ENCODE measurements around the gene KANTR. TPM values are rescaled to one million over a fixed set of nuclear protein-coding genes. Genes with fewer than 3 reads are reported as not detected.

Gene KANTR
- total RNA-seq, 1 experiment from 2014 or later = 1.8 TPM

GRCh38 chrX:53081925-53082772, 11.8 kb upstream of the KANTR start, which contains the start of gene TSPYL2:
TSS of gene TSPYL2 (plus strand) at chrX:53082367. CDS start at chrX:53082499, 132 bp downstream.
- DNase-seq (ENCODE audit: low read depth) = peak; percentile 94

DNA sequence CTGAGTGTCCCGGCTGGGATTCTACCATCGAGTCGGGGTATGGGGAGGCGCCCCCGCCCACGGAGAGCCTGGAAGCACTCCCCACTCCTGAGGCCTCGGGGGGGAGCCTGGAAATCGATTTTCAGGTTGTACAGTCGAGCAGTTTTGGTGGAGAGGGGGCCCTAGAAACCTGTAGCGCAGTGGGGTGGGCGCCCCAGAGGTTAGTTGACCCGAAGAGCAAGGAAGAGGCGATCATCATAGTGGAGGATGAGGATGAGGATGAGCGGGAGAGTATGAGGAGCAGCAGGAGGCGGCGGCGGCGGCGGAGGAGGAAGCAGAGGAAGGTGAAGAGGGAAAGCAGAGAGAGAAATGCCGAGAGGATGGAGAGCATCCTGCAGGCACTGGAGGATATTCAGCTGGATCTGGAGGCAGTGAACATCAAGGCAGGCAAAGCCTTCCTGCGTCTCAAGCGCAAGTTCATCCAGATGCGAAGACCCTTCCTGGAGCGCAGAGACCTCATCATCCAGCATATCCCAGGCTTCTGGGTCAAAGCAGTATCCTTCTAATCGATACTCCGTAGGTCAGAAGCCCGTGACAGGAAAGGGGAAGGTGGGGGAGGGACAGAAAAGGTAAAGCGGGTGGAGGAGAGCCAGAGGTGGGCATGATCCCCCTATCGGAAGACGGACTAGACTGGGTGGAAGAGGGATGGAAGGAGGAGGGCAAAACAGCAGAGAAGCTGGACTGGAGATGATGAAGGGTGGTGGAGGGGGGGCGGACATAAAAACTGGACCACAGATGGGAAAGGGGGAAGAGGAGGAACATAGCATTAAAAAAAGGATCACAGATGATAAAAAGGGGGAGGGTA, 10.9 kb upstream of the KANTR start:
- no peak for DNase-seq (ENCODE audit: low read depth)

DNA sequence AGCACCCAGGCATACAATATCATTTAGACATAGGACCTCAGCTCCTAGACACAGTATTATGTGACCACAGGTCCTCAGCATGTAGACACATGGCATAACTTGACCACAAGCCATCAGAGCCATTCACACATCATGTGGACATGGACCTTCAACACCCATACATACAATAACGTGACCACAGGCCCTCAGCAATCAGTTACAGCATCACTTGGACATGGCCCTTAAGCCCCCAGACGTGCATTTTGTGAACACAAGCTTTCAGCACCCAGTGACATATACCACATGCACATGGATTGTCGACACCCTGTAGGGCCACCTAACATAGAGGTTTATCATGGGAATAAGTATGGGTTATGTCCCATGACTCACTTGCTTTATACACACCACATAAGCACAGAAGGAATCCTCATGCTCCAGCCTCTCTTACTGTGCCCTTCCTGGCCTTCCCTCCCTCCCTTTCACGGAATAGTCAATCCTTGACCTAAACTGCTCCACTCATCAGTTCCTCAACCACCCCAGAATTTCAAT, 9.8 kb upstream of the KANTR start:
- no peak for DNase-seq (ENCODE audit: low read depth)

DNA sequence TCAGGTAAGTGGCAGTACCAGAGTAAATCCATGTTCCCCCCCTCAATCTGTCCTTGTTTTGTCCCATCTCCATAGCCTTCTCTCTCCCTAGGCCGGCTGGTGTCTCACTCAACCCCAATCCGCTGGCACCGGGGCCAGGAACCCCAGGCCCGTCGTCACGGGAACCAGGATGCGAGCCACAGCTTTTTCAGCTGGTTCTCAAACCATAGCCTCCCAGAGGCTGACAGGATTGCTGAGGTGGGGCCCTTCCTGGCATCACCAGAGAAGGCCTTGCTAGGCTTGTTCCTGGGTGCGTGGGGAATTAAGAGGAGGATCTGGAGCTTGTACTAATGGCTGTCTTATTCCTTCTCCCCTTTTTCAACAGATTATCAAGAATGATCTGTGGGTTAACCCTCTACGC, 9.1 kb upstream of the KANTR start:
- no peak for DNase-seq (ENCODE audit: low read depth)

DNA sequence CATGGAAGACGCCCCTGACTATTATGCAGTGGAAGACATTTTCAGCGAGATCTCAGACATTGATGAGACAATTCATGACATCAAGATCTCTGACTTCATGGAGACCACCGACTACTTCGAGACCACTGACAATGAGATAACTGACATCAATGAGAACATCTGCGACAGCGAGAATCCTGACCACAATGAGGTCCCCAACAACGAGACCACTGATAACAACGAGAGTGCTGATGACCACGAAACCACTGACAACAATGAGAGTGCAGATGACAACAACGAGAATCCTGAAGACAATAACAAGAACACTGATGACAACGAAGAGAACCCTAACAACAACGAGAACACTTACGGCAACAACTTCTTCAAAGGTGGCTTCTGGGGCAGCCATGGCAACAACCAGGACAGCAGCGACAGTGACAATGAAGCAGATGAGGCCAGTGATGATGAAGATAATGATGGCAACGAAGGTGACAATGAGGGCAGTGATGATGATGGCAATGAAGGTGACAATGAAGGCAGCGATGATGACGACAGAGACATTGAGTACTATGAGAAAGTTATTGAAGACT, 8.2 kb upstream of the KANTR start:
- DNase-seq (ENCODE audit: low read depth) = no peak

GRCh38 chrX:53086464-53086863, 7.5 kb upstream of the KANTR start:
- no peak for DNase-seq (ENCODE audit: low read depth)

- DNase-seq (ENCODE audit: low read depth) = no peak
These were observed 6.5 kb upstream of the KANTR start for GRCh38 chrX:53087388-53087831.

- DNase-seq (ENCODE audit: low read depth) = no peak
These were observed 5.6 kb upstream of the KANTR start for GRCh38 chrX:53088136-53088974.

DNA sequence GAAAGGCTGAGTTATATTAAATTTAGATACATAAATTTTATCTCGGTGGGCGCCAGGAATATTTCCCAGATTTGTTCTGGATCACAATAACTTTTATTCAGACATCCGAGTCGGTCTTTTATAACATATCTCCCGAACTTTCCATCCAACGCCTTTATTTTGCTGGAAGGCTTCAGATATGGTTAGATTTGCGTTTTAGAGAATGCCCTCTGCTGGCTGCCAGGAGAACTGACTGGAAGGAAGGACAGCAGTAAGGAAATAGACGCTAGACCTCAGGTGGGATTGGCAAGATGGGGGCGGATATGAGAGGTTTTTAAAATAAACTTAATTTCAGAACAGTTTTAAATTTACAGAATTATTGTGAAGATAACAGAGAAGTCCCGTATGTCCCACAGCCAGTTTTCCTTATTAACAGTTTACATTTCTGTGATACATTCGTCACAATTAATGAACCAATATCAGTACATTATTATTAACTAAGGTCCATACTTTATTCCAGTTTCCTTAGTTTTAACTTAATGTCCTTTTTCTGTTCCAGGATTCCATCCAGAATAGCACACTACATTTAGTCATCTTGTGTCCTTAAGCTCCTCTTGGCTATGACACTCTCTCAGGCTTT, 4.6 kb upstream of the KANTR start:
- peak; percentile 47 for DNase-seq (ENCODE audit: low read depth)

GRCh38 chrX:53089925-53090324, 4.0 kb upstream of the KANTR start:
- DNase-seq (ENCODE audit: low read depth) = no peak

GRCh38 chrX:53091354-53091753, 2.6 kb upstream of the KANTR start:
- DNase-seq (ENCODE audit: low read depth) = no peak

- peak; percentile 68 for DNase-seq (ENCODE audit: low read depth)
These were observed 726 bp upstream of the KANTR start for GRCh38 chrX:53093177-53093655.

- DNase-seq (ENCODE audit: low read depth) = no peak
These were observed 602 bp downstream of the KANTR start for GRCh38 chrX:53094582-53094905.

- DNase-seq (ENCODE audit: low read depth) = no peak
These were observed 1.9 kb downstream of the KANTR start for GRCh38 chrX:53095796-53096195.

- no peak for DNase-seq (ENCODE audit: low read depth)
These were observed 21.1 kb downstream of the KANTR start for GRCh38 chrX:53114864-53115549.

DNA sequence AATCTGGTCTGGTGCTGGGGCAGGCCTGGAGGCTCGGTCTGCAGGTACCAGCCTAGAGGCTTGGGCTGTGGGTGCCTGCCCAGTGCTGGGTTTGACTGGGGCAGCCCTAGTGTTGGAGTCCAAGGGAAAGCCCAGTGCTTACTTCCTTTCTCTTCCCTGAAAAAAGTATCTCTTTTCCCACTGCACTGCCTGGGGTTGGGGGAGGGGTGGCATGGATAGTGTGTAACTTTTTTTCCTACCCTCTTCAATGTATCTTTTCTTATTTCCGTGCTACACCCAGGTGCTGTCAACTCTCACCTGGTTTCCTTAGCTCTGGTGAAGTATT, 21.6 kb downstream of the KANTR start:
- DNase-seq (ENCODE audit: low read depth) = no peak

- DNase-seq (ENCODE audit: low read depth) = no peak
These were observed 22.2 kb downstream of the KANTR start for GRCh38 chrX:53116101-53116500.

- no peak for DNase-seq (ENCODE audit: low read depth)
These were observed 28.1 kb downstream of the KANTR start for GRCh38 chrX:53122013-53122412.

- no peak for DNase-seq (ENCODE audit: low read depth)
These were observed 31.6 kb downstream of the KANTR start for GRCh38 chrX:53125506-53125905.

DNA sequence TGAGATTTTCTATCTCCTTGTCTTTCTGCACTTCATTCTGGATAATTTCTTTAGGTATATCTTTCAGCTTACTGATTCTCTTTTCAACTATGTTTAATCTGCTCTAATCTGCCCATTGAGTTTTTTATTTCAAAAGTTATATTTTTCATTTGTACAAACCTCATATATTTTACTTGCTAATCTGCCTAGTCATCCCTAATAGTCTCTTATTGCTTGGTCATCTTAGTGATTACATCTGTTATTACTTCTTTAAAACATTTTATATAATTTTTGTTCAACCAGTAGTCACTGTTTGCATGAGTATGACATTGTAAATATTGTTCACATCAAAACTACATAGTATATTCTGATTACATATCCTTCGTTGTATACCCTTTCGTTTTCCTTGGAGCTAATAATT, 32.4 kb downstream of the KANTR start:
- DNase-seq (ENCODE audit: low read depth) = no peak
